Subcutaneous abdominal adipose tissue (tissue), 5 donors: ENCODE results near the gene DIP2B.

Experiments
- H3K27ac ChIP-seq: one replicate; pipeline ENCODE4 v1.7.0; 2013; ENCODE audit warnings: low read depth, mild to moderate bottlenecking, inconsistent platforms, low read length, moderate library complexity
- H3K27me3 ChIP-seq, 5 donors: one replicate each; pipeline ENCODE4 v1.7.0; 2013; ENCODE audit warnings: low read length in 5 of 5, inconsistent platforms in 1 of 5; ENCODE audit not compliant: control insufficient read depth in 5 of 5, insufficient read depth in 4 of 5
- H3K36me3 ChIP-seq, 5 donors: one replicate each; pipeline ENCODE4 v1.7.0; 2013; ENCODE audit warnings: low read length in 5 of 5; ENCODE audit not compliant: control insufficient read depth in 5 of 5, insufficient read depth in 5 of 5
- H3K4me1 ChIP-seq, 5 donors: one replicate each; pipeline ENCODE4 v1.7.0; 2013; ENCODE audit warnings: low read length in 5 of 5, mild to moderate bottlenecking in 3 of 5, moderate library complexity in 1 of 5; ENCODE audit not compliant: control insufficient read depth in 5 of 5, insufficient read depth in 5 of 5
- H3K4me3 ChIP-seq, 5 donors: one replicate each; pipeline ENCODE4 v1.7.0; 2013; ENCODE audit warnings: low read length in 5 of 5, low read depth in 1 of 5
- H3K9ac ChIP-seq, 5 donors: one replicate each; pipeline ENCODE4 v1.7.0; 2013; ENCODE audit warnings: low read length in 5 of 5, mild to moderate bottlenecking in 4 of 5, moderate library complexity in 3 of 5
- H3K9me3 ChIP-seq, 5 donors: one replicate each; pipeline ENCODE4 v1.7.0; 2013; ENCODE audit warnings: low read length in 5 of 5; ENCODE audit not compliant: control insufficient read depth in 5 of 5
- donor health status: healthy.
- donor health status: healthy.
- donor health status: healthy.
- donor health status: healthy.
- donor health status: healthy.

Gene DIP2B

DNA sequence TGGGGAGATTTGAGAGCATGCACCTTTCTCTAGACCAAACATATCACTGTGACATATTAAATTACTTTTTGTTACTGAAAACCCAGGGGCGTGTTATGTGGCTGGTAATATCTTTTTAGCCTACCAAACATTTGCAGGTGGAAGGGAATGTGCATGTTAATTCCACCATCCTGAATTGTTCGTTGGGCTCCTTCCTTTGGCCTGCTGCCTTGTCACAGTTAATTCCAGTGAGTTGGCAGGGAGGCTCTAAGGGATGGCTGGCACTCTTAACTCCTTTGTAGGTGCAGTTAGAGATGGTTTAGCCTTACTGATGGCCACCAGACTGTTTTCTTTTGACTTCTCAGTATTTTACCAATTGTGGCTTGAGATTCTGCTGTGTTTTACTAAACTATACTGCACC, 64.5 kb downstream of the DIP2B start:
- Histone ChIP-seq H3K36me3 (no peaks in the 10 kb centered on the region), H3K9me3 (no peaks in the 10 kb centered on the region), H3K4me1 (peaks cover 6 to 57% (median 52%) of the 10 kb centered on the region in 5 donors), H3K27ac (no peak overlapping the region), H3K9ac (no peak overlapping the region), H3K27me3 (no peaks in the 10 kb centered on the region), H3K4me3 (no peak overlapping the region)

DNA sequence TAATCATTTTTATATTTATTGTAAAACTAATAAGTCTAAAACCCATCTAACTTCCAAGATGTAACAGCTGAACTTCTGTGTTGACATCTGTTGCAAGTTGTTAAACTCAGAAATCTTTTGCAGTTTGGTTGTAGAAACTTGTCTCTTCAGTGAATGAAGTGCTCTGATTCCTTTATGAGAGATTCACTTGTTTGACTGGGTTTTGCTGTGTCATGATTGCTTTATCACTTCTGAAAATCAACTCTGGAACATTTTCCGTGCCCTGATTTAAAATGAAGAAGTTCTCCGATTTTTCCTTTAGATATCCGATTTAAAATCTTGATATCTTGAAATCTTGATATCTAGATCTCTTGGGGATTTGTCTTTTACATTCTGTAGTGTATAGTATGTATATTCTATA, 65.1 kb downstream of the DIP2B start:
- H3K4me3 ChIP-seq: no peak overlapping the region

DNA sequence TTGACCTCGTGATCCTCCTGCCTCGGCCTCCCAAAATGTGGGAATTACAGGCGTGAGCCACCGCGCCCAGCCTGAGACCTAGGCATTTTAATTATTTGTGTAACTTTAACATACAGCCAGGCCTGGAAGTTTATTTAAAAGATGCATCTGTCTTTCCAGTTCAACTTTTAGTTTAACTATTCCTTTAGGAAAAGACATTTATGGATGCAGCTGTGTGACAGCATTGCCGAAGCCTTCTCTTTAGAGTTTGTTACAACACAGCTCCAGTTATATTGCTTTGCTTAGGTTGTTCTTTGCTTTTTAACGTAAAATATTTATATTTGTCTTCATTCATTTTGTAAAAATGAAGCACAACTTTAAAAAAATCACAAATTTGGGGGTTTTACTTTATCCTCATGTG, 67.0 kb downstream of the DIP2B start:
- Histone ChIP-seq H3K4me1 (peaks cover 8 to 65% (median 64%) of the 10 kb centered on the region in 5 donors), H3K9ac (no peak overlapping the region)

More for the DNA sequence above, 65.1 kb downstream of the DIP2B start:
- Histone ChIP-seq H3K27ac (no peak overlapping the region), H3K9me3 (no peaks in the 10 kb centered on the region), H3K27me3 (no peaks in the 10 kb centered on the region), H3K36me3 (no peaks in the 10 kb centered on the region), H3K9ac (peak overlapping the region in 1 of 5 donors; percentile 32), H3K4me1 (peaks cover 8 to 58% (median 55%) of the 10 kb centered on the region in 5 donors)

DNA sequence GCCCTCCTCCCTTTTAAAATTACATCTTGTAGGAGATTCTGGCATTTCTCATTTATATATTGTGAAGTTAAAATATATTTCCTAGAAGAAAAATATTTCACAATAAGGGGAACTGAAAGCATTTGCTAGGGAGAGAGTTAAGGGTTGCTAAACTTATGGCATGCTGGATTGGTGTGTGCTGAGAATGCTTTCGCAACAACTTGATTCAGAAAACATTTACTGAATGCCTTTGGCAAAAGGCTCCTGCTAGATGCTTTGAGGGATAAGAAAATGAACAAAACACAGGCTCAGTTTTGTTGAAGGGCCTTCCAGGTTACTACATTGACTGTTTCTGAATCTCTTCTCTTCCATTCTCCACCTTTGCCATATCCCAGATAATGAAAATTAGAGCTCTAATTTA, 67.5 kb downstream of the DIP2B start:
- Histone ChIP-seq H3K9ac (no peak overlapping the region), H3K27ac (no peak overlapping the region), H3K36me3 (no peaks in the 10 kb centered on the region), H3K4me1 (peaks cover 8 to 65% (median 64%) of the 10 kb centered on the region in 5 donors), H3K4me3 (no peak overlapping the region), H3K9me3 (no peaks in the 10 kb centered on the region), H3K27me3 (no peaks in the 10 kb centered on the region)

More for the DNA sequence above, 67.0 kb downstream of the DIP2B start:
- H3K36me3 ChIP-seq: no peaks in the 10 kb centered on the region
- no peaks in the 10 kb centered on the region for H3K9me3 ChIP-seq
- H3K27ac ChIP-seq: no peak overlapping the region
- no peaks in the 10 kb centered on the region for H3K27me3 ChIP-seq
- H3K4me3 ChIP-seq: no peak overlapping the region

DNA sequence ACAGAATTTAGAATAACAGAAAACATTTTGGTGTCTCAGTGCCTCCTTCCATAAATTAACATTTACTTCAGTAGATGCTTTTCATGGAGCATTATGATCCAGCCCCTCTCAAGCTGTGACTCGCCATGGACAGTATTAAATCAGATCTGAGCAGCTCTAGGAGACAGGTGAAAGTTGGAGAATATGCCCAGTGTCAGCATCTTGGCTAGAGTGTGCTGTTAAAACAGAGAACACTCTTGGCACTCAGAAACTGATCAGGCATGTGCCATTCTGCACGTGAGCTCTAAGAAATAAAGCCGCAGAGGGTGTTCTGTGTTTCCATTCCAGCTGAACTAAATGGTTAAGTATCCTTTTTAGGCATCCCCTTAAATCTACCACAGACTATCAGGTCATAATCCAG, 68.0 kb downstream of the DIP2B start:
- Histone ChIP-seq H3K27me3 (no peaks in the 10 kb centered on the region), H3K9ac (no peak overlapping the region), H3K36me3 (no peaks in the 10 kb centered on the region), H3K4me1 (peaks cover 8 to 65% (median 64%) of the 10 kb centered on the region in 5 donors), H3K27ac (no peak overlapping the region), H3K9me3 (no peaks in the 10 kb centered on the region), H3K4me3 (no peak overlapping the region)

DNA sequence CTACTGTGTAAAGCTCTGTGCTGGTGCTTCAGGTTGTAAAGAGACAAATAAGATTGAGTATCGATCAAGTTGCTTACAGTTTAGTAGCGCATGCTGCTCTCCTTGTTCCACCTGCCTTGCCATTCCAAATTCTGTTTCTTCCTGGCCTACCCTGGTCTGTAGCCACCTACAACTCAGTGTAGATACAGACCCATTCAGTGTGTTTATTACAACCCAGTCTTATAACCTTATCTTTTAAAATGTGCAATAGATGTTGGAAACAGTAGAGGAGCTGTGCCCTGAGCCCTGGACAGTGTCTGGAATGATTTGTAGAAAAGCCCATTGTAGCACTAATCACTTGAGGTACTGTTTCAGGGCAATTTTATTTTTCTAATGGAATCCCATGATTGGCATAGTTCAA, 68.5 kb downstream of the DIP2B start:
- Histone ChIP-seq H3K27me3 (no peaks in the 10 kb centered on the region), H3K9me3 (no peaks in the 10 kb centered on the region), H3K36me3 (no peaks in the 10 kb centered on the region), H3K9ac (no peak overlapping the region), H3K4me3 (no peak overlapping the region), H3K27ac (no peak overlapping the region), H3K4me1 (peaks cover 8 to 60% (median 59%) of the 10 kb centered on the region in 5 donors)

DNA sequence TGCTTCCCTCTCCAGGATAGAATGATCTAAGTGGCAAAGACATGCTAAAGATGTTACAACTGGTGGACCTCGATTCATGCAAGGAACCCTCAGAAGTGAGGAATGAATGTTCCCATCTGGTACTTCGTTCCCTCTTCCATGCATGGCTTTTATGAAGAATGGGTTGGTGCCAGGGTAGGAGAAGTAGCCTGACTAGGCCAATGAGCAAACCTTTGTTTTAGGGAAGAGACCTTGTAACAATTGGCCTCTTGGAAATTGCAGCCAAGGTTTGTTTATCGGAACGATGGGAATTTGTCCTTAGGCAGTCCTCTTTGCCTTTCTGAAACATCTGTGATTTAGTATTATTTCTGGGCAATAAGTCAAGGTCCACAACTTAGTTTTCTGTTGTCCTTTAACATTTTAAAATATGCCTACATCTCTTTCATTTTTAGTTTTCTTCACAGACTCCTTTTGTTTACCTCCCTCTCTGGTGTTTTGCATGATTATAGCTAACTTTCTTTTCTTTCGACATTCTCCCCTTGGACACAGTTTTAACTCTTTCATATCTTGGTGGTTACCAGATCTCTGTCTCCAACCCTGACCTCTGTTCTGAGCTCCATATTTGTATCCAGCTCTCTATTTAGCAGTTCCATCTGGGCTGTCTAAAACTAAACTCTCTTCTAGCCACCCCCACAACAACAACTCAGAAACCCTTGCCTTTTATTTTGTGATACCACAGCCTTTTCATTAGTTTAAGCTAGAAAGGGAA, 70.0 kb downstream of the DIP2B start:
- peaks cover 5 to 48% (median 45%) of the 10 kb centered on the region in 5 donors for H3K4me1 ChIP-seq
- no peaks in the 10 kb centered on the region for H3K36me3 ChIP-seq
- no peak overlapping the region for H3K9ac ChIP-seq
- H3K4me3 ChIP-seq: peak overlapping the region in 1 of 5 donors; percentile 12
- peak overlapping the region; percentile 55 for H3K27ac ChIP-seq
- no peaks in the 10 kb centered on the region for H3K27me3 ChIP-seq
- H3K9me3 ChIP-seq: no peaks in the 10 kb centered on the region

DNA sequence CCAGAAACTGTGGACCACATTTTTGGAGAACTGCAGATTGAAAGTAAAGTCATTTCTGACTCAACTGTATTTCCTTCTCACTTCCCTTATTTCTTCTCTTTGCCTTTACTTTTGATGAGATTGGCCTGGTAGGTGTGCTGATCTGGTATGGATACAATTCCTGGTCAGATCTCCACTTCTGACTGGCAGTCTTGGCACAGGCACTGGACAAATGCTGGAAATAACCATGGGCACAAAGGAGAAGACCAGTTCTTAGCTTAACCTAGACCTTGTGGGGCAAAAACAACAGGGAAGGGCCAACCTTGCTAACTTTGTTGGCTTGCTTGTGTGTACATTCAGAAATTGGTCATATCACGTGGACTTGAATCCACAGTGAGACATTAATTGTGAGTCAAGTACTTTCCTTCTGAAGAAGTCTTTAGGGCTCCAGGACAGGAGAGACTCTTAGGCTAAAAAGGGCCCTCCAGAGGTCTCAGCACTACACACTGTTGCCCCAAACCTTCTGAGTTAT, 75.0 kb downstream of the DIP2B start:
- Histone ChIP-seq H3K27ac (no peak overlapping the region), H3K36me3 (peaks cover 0 to 2% (median 0%) of the 10 kb centered on the region in 5 donors), H3K9ac (no peak overlapping the region), H3K9me3 (no peaks in the 10 kb centered on the region), H3K27me3 (no peaks in the 10 kb centered on the region), H3K4me1 (peaks cover 0 to 12% (median 10%) of the 10 kb centered on the region in 5 donors), H3K4me3 (no peak overlapping the region)

DNA sequence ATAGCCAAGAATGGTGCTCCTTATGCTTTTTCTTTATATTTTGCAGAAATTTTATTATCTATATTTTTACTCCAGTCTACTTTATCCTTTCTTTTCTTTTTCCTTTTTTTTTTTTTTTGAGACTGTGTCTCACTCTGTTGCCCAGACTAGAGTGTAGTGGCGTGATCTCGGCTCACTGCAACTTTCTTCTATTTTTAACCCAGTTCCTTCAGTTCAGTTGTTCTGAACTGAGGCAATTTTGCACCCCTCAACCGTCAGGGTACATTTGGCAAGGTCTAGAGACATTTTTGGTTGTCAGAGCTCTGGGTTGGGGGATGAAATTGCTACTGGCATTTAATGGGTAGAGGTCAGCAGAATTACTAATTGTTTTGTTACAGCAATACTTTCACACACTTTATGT, 75.7 kb downstream of the DIP2B start:
- H3K27me3 ChIP-seq: no peaks in the 10 kb centered on the region
- no peak overlapping the region for H3K4me3 ChIP-seq
- no peak overlapping the region for H3K9ac ChIP-seq
- H3K9me3 ChIP-seq: no peaks in the 10 kb centered on the region
- H3K27ac ChIP-seq: no peak overlapping the region
- H3K4me1 ChIP-seq: peaks cover 0 to 7% (median 4%) of the 10 kb centered on the region in 5 donors
- peaks cover 0 to 4% (median 0%) of the 10 kb centered on the region in 5 donors for H3K36me3 ChIP-seq
